Endothelial cell of umbilical vein (primary cell): ENCODE results near the gene SMARCAL1. TPM values are rescaled to one million over a fixed set of nuclear protein-coding genes. Genes with fewer than 3 reads are reported as not detected.

Experiments used
- BruUV-seq: library from RNA; stranded (reverse); fragments of 400-500 nt; replicated peaks from 2 replicates; lab custom pipeline; 2021; lab: Mats Ljungman, UMichigan
- CTCF ChIA-PET: fragments of 300-600, 350-600 bp; sonication (Branson Sonifier 250); formaldehyde crosslinking; loops from one replicate; lab custom pipeline; 2021; ENCODE audit warnings: antibody characterized with exemption, inconsistent platforms; lab: Charles Lee
- POLR2A ChIA-PET: fragments of 300-600, 350-600 bp; sonication (Branson Sonifier 250); formaldehyde crosslinking; loops from one replicate; lab custom pipeline; 2021; ENCODE audit warnings: antibody characterized with exemption, inconsistent platforms; lab: Charles Lee
- DNase-seq: peaks from one replicate; pipeline ENCODE4 v3.0.0-alpha.2; 2011; ENCODE audit warnings: low read depth, low spot score
- FAIRE-seq: peaks from 2 replicates; lab custom pipeline; 2011; peaks lifted over from hg19 to GRCh38; lab: Jason Lieb, UNC
- H2AFZ ChIP-seq: 2 replicates; pipeline ENCODE4 v1.6.0; 2012; ENCODE audit warnings: low read depth, low read length, control low read depth, inconsistent platforms
- H3K27ac ChIP-seq: 2 replicates; pipeline ENCODE4 v1.5.1; 2011; ENCODE audit warnings: low read depth, mild to moderate bottlenecking, control low read depth, low read length, moderate library complexity; ENCODE audit not compliant: insufficient read depth
- H3K27me3 ChIP-seq, 2 experiments: 2 replicates each; pipeline versions ENCODE4 v1.6.0 to v1.6.1; 2011; ENCODE audit warnings: low read length in 2 of 2, mixed read lengths in 1 of 2; ENCODE audit not compliant: control insufficient read depth in 2 of 2, insufficient read depth in 2 of 2
- H3K36me3 ChIP-seq, 2 experiments: 2 replicates in 1 of 2; 3 replicates in 1 of 2; pipeline ENCODE4 v1.5.1; 2011; ENCODE audit warnings: low read length in 2 of 2, mild to moderate bottlenecking in 1 of 2, moderate library complexity in 1 of 2; ENCODE audit not compliant: control insufficient read depth in 2 of 2, insufficient read depth in 2 of 2; ENCODE audit errors: extremely low read depth in 1 of 2
- H3K4me1 ChIP-seq: 3 replicates; pipeline ENCODE4 v1.5.1; 2011; ENCODE audit warnings: mild to moderate bottlenecking, low read length; ENCODE audit not compliant: control insufficient read depth, insufficient read depth; ENCODE audit errors: extremely low read depth
- H3K4me2 ChIP-seq: 2 replicates; pipeline ENCODE4 v1.6.1; 2011; ENCODE audit warnings: low read length, control low read depth, mixed read lengths; ENCODE audit not compliant: insufficient read depth
- H3K4me3 ChIP-seq, 3 experiments: fragments of 200-600 bp in 1 of 3; sonication (generic), shearing (Covaris generic) in 1 of 3; replicated peaks in 1 of 3; 2 replicates each; pipeline ENCODE4 v1.5.1; 2011 to 2016; ENCODE audit warnings: control low read depth in 3 of 3, low read length in 3 of 3, mild to moderate bottlenecking in 2 of 3, inconsistent platforms in 1 of 3, low read depth in 1 of 3, moderate library complexity in 1 of 3; ENCODE audit not compliant: insufficient read depth in 1 of 3
- H3K79me2 ChIP-seq: 2 replicates; pipeline ENCODE4 v1.6.0; 2012; ENCODE audit warnings: low read length, inconsistent platforms; ENCODE audit not compliant: control insufficient read depth, insufficient read depth
- H3K9ac ChIP-seq: replicated peaks from 2 replicates; pipeline ENCODE3; 2011; ENCODE audit warnings: low read length, control low read depth; ENCODE audit not compliant: insufficient read depth; ENCODE audit errors: extremely low read depth
- H3K9me1 ChIP-seq: replicated peaks from 3 replicates; pipeline ENCODE4 v1.6.0; 2011; ENCODE audit warnings: mild to moderate bottlenecking, low read length; ENCODE audit not compliant: control insufficient read depth, insufficient read depth; ENCODE audit errors: extremely low read depth
- H3K9me3 ChIP-seq: replicated peaks from 2 replicates; pipeline ENCODE4 v1.5.1; 2012; ENCODE audit warnings: low read length, inconsistent platforms; ENCODE audit not compliant: control insufficient read depth, insufficient read depth
- H4K20me1 ChIP-seq: replicated peaks from 2 replicates; pipeline ENCODE3; 2011; ENCODE audit warnings: mild to moderate bottlenecking, low read length; ENCODE audit not compliant: control insufficient read depth, insufficient read depth; ENCODE audit errors: extremely low read depth
- CTCF ChIP-seq, 2 donors: IDR thresholded peaks; 1 replicate in 1 of 2; 2 replicates in 1 of 2; pipeline ENCODE4 v1.5.1; 2011; ENCODE audit warnings: low read length in 2 of 2, mild to moderate bottlenecking in 2 of 2, moderate library complexity in 2 of 2, control low read depth in 1 of 2, inconsistent platforms in 1 of 2, low read depth in 1 of 2; ENCODE audit not compliant: insufficient read depth in 1 of 2; ENCODE audit errors: extremely low read depth in 1 of 2
- EZH2 ChIP-seq: IDR thresholded peaks from 2 replicates; pipeline ENCODE4 v1.6.1; 2012; ENCODE audit warnings: borderline replicate concordance, low read depth, mild to moderate bottlenecking, moderate library complexity, low read length, inconsistent platforms; ENCODE audit not compliant: severe bottlenecking
- FOS ChIP-seq: IDR thresholded peaks from 2 replicates; pipeline ENCODE4 v1.6.1; 2011; ENCODE audit warnings: mild to moderate bottlenecking, low read length, moderate library complexity, borderline replicate concordance; ENCODE audit not compliant: insufficient read depth
- GATA2 ChIP-seq: IDR thresholded peaks from 2 replicates; pipeline ENCODE4 v1.7.0; 2011; ENCODE audit warnings: low read depth, mild to moderate bottlenecking, moderate library complexity, mixed read lengths, low read length; ENCODE audit not compliant: insufficient read length, insufficient read depth
- JUN ChIP-seq: IDR thresholded peaks from 2 replicates; pipeline ENCODE4 v1.6.1; 2011; ENCODE audit warnings: borderline replicate concordance, low read depth; ENCODE audit not compliant: insufficient read length, insufficient read depth
- MAX ChIP-seq: IDR thresholded peaks from 2 replicates; pipeline ENCODE4 v1.6.1; 2011; ENCODE audit not compliant: insufficient read depth, insufficient read length
- MYC ChIP-seq: IDR thresholded peaks from one replicate; pipeline ENCODE4 v1.6.1; 2011; ENCODE audit warnings: mild to moderate bottlenecking, low read depth, low read length
- POLR2A ChIP-seq: IDR thresholded peaks from 2 replicates; pipeline ENCODE4 v1.6.1; 2012; ENCODE audit warnings: low read depth, mild to moderate bottlenecking, control low read depth, low read length
- POLR2AphosphoS5 ChIP-seq: IDR thresholded peaks from 2 replicates; pipeline ENCODE4 v1.6.1; 2012; ENCODE audit warnings: low read depth, mild to moderate bottlenecking, control low read depth, low read length, moderate library complexity; ENCODE audit not compliant: insufficient read depth
- dilution Hi-C: fragments of 300-500 bp; cut with MboI; formaldehyde crosslinking; loops from one replicate; pipeline ENCODE4 v1.15.0; 2019; ENCODE audit warnings: low sequenced_read_pairs; ENCODE audit not compliant: extremely low pct_ligation_motif_present
- intact Hi-C: fragments of 100-400 bp; cut with micrococcal nuclease; formaldehyde crosslinking; loops from one replicate; pipeline ENCODE4 v1.10.0; 2022
- polyA plus RNA-seq, 4 experiments: library from polyadenylated mRNA; depleted of rRNA in 3 of 4; stranded (reverse) in 3 of 4; unstranded in 1 of 4; fragments of >200 nt; gene quantifications; 2 replicates each; pipeline versions ENCODE4 v1.2.1 to v1.2.3, GENCODE V29; 2011 to 2012; ENCODE audit warnings: missing spikeins in 1 of 4
- total RNA-seq: library from RNA; stranded (reverse); gene quantifications from 2 replicates; pipeline ENCODE4 v1.2.3, GENCODE V29; 2021

The SMARCAL1 gene
- total and polyA plus RNA-seq, 2 donors (not counting 3 experiments of a cell fraction or from before 2014, with no cell fraction given): 25.4 to 30.7 TPM

GRCh38 chr2:216447293-216447692 is 35.0 kb downstream of the SMARCAL1 start:
- ChIA-PET POLR2A (no interaction called here), CTCF (no interaction called here)
- no peak for TF ChIP-seq CTCF (IDR thresholded peaks at IDR 0.05; ENCODE audit: extremely low read depth in 1 of 2, insufficient read depth in 1 of 2, low read depth in 1 of 2, low read length in 2 of 2)
- TF ChIP-seq POLR2AphosphoS5: no peak
- TF ChIP-seq MAX: no peak
- no peak for TF ChIP-seq FOS
- no peak for TF ChIP-seq GATA2
- TF ChIP-seq MYC: no peak
- no peak for TF ChIP-seq EZH2
- TF ChIP-seq POLR2A: no peak
- no peak for TF ChIP-seq JUN
- no peak overlapping the region for H3K4me2 ChIP-seq
- H4K20me1 ChIP-seq: no peaks in the 10 kb centered on the region
- no peaks in the 10 kb centered on the region for H3K9me3 ChIP-seq
- H3K9ac ChIP-seq: no peak overlapping the region
- peaks cover 13 to 16% of the 10 kb centered on the region in 2 experiments for H3K36me3 ChIP-seq
- no peaks in the 10 kb centered on the region for H3K9me1 ChIP-seq
- dilution Hi-C loops (no loop called here), intact Hi-C loops (no loop called here)
- no peaks in the 10 kb centered on the region for H3K4me1 ChIP-seq
- H3K79me2 ChIP-seq: no peaks in the 10 kb centered on the region
- H2AFZ ChIP-seq: no peak overlapping the region
- no peak overlapping the region for H3K27ac ChIP-seq
- FAIRE-seq (no peak), DNase-seq (no peak)
- no TSS peak for BruUV-seq
- no peak overlapping the region for H3K4me3 ChIP-seq
- H3K27me3 ChIP-seq: no peaks in the 10 kb centered on the region
